ENCODE data around the gene MED20. TPM values are rescaled to one million over a fixed set of nuclear protein-coding genes. Genes with fewer than 3 reads are reported as not detected.

MED20 gene
- total RNA-seq, 1 experiment from 2014 or later, result 28.5 TPM

GRCh38 chr6:41935193-41935574 is 14.2 kb upstream of the MED20 start:
- H3K36me3 ChIP-seq (ENCODE audit: low read depth, low read length), result peaks cover 54% of the 10 kb centered on the region
- H3K9me3 ChIP-seq (ENCODE audit: low read length), result no peaks in the 10 kb centered on the region
- H3K27ac ChIP-seq (ENCODE audit: low read length), result no peak overlapping the region
- H2AFZ ChIP-seq (ENCODE audit: low read length), result no peak overlapping the region
- H3F3A ChIP-seq (ENCODE audit: low read length, unreplicated experiment), result no peaks in the 10 kb centered on the region
- no peak overlapping the region for H3K4me3 ChIP-seq (ENCODE audit: low read length)
- intact Hi-C loops (cut with micrococcal nuclease), result loop anchor here (5.0 kb wide), 1 partner anchor 148 kb away; the partner anchor contains the start of gene TOMM6
- no peak overlapping the region for H3K4me2 ChIP-seq (ENCODE audit: low read length)
- CTCF ChIA-PET, result interaction anchor here (1.1 to 1.8 kb wide), 2 partner anchors 134 to 147 kb away, joined by 5 to 7 read pairs; partner anchors contain the start of gene TOMM6
- no peaks in the 10 kb centered on the region for H3K27me3 ChIP-seq (ENCODE audit: low read length)
- ATAC-seq (no peak), DNase-seq (no peak)
- H3K9ac ChIP-seq (ENCODE audit: low read length), result no peak overlapping the region
- peaks cover 3% of the 10 kb centered on the region; the same call in 1 of the 2 replicates for H4K20me1 ChIP-seq (ENCODE audit: low read length)
- POLR2A ChIA-PET (ENCODE audit: unreplicated experiment), result interaction anchor here (0.6 kb wide), 1 partner anchor 59 kb away, joined by 8 read pairs; no protein-coding TSS in a partner anchor
- TF ChIP-seq CTCF (conservative IDR thresholded peaks at IDR 0.05; ENCODE audit: low read depth, low read length), result no peak
- TF ChIP-seq EZH2phosphoT487 (IDR thresholded peaks at IDR 0.05; ENCODE audit: borderline replicate concordance, low read length), result no peak
- no peak for TF ChIP-seq EZH2 (IDR thresholded peaks at IDR 0.05; ENCODE audit: low read length, unreplicated experiment)
- H3K79me2 ChIP-seq (ENCODE audit: low read length), result peaks cover 23% of the 10 kb centered on the region
- no peaks in the 10 kb centered on the region for H3K9me2 ChIP-seq (replicated peaks; ENCODE audit: low read length)
- H3K4me1 ChIP-seq (ENCODE audit: insufficient read depth, low read length), result peaks cover 24% of the 10 kb centered on the region
- BruUV-seq (replicated peaks), result no TSS peak

- H3K4me1 ChIP-seq (ENCODE audit: insufficient read depth, low read length), result peaks cover 18% of the 10 kb centered on the region
- POLR2A ChIA-PET (ENCODE audit: unreplicated experiment), result interaction anchor here (0.6 kb wide), 1 partner anchor 59 kb away, joined by 8 read pairs; no protein-coding TSS in a partner anchor
- ATAC-seq, result no peak
- H3K4me2 ChIP-seq (ENCODE audit: low read length), result no peak overlapping the region
- H2AFZ ChIP-seq (ENCODE audit: low read length), result no peak overlapping the region
- peaks cover 60% of the 10 kb centered on the region for H3K36me3 ChIP-seq (ENCODE audit: low read depth, low read length)
- TF ChIP-seq CTCF (conservative IDR thresholded peaks at IDR 0.05; ENCODE audit: low read depth, low read length) (no peak), EZH2 (IDR thresholded peaks at IDR 0.05; ENCODE audit: low read length, unreplicated experiment) (no peak), EZH2phosphoT487 (IDR thresholded peaks at IDR 0.05; ENCODE audit: borderline replicate concordance, low read length) (no peak)
- peaks cover 10% of the 10 kb centered on the region; the same call in 1 of the 2 replicates for H4K20me1 ChIP-seq (ENCODE audit: low read length)
- H3K27me3 ChIP-seq (ENCODE audit: low read length), result no peaks in the 10 kb centered on the region
- H3K27ac ChIP-seq (ENCODE audit: low read length), result no peak overlapping the region
- no peaks in the 10 kb centered on the region for H3K9me3 ChIP-seq (ENCODE audit: low read length)
- BruUV-seq (replicated peaks), result no TSS peak
- H3K9ac ChIP-seq (ENCODE audit: low read length), result no peak overlapping the region
- H3F3A ChIP-seq (ENCODE audit: low read length, unreplicated experiment), result no peaks in the 10 kb centered on the region
- DNase-seq, result no peak
- CTCF ChIA-PET, result interaction anchor here (1.8 kb wide), 1 partner anchor 133 kb away, joined by 5 read pairs; no protein-coding TSS in a partner anchor
- H3K9me2 ChIP-seq (replicated peaks; ENCODE audit: low read length), result no peaks in the 10 kb centered on the region
- intact Hi-C loops (cut with micrococcal nuclease), result loop anchor here (5.0 kb wide), 1 partner anchor 147 kb away; the partner anchor contains the start of gene TOMM6
- peaks cover 23% of the 10 kb centered on the region for H3K79me2 ChIP-seq (ENCODE audit: low read length)
- H3K4me3 ChIP-seq (ENCODE audit: low read length), result no peak overlapping the region
Measured at GRCh38 chr6:41934278-41935192, 13.6 kb upstream of the MED20 start.

All from PC-3 (cell line).